LHCN-M2 (cell line): Measurements from ENCODE around the gene ZNF385C. TPM values are rescaled to one million over a fixed set of nuclear protein-coding genes. Genes with fewer than 3 reads are reported as not detected.

Source experiments
- DNase-seq: peaks from one replicate; pipeline ENCODE4 v3.0.0-alpha.2; 2012; ENCODE audit warnings: low read depth
- total RNA-seq: library from RNA; depleted of rRNA; stranded (reverse); fragments of >200 nt; gene quantifications from 2 replicates; pipeline ENCODE4 v1.2.3, GENCODE V29; 2014; rRNA removed

The ZNF385C gene
- total RNA-seq, 1 experiment from 2014 or later = not detected

DNA sequence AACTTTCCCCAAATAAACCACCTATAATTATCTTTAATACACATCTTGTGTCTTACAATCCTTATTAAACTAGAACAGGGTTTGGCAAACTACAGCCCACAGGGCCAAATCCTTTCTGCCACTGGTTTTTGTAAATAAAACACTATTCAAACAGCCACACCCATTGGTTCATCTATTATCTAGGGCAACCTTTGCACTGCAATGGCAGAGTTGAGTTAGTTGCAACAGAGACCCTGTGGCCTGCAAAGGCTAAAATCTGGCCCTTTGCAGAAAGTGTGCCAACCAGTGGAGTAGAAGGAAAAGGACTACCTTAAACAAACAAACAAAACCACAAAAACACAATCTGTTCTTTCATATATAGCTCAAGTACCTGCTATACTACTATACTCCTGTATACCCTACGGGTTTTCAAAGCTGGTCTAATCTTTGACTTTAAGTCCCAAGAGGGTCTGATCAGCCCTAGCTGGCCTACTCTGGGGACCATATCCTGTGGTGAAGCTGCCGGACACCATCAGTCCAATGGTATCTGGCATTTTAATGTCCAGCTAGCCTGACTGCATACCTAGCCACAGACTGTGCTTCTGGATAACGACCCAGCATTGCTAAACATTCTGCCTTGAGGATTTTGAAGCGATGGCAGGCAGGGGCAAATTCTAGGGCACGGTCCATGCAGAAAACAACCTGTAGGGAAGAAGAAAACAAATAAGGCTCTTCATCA lies 108.4 kb downstream of the ZNF385C start:
- DNase-seq = no peak

DNA sequence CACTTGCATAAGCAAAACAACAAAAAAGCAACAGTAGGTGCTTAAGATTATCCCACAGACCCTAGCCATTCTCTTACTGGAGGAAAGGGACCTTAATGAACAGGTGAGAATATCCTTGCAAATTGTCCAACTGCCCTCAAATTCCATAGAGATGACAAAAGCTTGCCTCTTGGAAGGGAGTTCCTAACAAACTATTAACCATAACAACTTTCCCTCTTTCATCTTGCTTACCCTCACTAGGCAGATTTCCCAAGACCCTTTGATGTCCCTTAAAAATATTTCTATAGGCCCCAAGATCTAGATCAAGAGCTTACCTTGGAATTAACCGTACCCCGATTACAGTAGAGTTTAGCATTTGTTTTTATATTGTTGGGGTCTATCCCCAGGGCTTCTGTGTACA lies 109.9 kb downstream of the ZNF385C start:
- no peak for DNase-seq

DNA sequence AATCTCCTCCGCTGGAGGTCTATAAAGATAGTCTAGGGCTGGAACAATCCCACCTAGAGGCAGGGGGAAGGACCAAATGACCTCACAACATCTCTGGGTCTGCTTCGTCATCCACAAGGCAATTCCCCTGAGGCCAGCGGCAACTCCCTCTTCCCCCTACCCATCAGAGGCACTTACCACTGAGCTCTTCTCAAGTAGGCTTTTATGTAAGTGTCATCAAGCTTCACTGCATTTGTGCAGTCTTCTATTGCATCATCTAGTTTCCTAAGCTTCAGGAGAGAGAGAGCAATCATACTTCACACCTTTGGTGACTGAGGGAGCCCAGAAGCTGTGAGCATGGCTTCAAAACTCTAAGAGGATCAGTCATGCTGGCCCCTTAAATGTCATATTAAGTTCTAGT lies 110.6 kb downstream of the ZNF385C start:
- DNase-seq = no peak

DNA sequence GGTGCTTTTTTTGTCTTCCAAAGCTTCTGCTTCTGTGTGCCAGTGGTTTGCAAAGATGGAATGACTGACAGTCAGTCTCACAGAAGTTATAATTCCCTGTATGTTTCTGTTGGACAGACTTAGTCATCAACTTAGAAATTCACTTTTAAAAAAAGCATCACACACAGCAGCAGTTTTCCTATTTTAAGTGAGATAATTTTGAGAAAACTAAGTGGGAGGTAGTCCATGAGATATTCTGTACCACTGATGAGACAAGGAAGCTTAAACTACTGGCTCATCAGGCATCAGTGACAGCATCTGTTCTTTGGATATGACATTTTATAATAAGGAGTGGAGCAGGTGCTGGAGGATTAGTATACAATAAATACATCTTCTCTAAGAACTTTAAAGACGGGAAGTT lies 111.6 kb downstream of the ZNF385C start:
- DNase-seq = no peak

DNA sequence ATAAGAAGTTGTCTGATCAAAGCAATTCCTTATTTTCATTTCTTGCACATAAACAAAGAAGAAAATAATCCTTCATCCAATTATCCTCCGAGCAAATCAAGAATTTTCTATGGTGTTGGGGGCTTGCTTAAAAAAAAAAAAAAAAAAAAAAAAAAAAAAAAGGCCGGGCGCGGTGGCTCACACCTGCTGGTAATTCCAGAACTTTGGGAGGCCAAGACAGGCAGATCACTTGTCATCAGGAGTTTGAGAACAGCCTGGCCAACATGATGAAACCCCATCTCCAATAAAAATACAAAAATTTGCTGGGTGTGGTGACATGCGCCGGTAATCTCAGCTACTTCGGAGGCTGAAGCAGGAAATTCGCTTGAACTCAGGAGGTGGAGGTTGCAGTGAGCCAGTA lies 112.4 kb downstream of the ZNF385C start:
- DNase-seq = no peak

DNA sequence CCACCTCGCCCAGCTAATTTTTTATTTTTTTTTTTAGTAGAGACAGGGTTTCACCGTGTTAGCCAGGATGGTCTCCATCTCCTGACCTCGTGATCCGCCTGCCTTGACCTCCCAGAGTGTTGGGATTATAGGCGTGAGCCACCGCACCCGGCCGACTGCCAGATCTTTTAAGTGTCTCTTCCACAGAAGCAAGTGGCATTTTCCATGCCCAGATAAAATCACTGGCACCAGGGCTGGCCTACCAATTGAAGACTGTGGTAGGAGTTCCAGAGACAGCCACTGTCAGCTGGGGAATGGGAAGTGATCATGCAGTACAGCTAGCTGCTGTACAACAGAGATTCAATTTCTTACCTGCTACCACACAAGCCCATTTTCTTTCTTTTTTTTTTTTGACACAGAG lies 113.8 kb downstream of the ZNF385C start:
- no peak for DNase-seq

DNA sequence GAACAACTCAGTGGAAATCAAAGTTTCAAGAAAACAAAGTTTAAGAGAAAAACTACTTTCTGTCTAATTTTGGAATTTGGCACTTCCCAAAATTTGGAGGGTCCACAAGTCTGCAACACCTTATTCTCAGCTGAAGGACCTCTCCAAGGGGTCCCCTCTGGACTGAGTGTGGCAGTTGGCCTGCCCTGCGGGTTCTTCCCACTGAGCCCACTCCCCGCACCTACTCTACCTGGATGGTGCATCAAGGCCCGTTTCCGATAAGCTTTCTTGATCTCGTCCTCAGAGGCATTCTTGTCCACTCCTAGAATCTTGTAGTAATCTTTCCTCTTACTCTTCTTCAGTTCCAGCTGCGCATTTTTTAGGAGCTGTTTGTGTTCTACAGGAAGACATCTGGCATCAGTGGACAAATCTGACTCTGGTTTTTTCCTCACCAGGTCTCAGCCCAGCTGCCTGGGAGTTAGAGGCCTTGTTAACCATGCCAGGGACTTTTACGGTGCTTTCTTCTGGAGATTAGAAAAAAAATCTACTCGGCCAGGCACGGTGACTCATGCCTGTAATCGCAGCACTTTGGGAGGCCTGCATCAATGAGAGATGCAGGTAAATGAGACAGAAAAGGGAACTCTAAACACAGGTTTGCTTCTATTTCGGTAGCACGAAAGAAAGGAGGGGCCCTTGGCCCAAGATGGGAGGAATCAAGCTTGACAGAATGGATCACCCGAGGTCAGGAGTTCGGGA lies 116.1 kb downstream of the ZNF385C start:
- no peak for DNase-seq

DNA sequence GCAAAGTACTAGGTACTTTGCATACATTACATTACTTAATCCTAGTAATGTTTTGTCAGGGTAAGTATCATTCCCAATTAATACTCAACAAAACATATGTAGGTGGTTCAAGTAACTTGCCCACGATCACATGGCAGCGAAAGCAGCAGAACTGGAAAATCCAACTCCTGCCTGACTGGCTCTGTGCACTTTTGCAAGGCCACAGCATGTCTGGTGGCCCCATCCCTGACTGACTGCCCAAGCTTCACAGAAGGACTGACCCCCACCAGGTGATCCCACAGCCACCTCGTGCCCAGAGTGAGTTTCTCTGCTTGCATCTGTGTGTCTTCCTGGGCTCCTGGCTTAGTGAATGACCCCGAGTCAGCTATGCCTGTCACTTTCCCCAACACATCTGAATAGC lies 120.3 kb downstream of the ZNF385C start:
- no peak for DNase-seq

DNA sequence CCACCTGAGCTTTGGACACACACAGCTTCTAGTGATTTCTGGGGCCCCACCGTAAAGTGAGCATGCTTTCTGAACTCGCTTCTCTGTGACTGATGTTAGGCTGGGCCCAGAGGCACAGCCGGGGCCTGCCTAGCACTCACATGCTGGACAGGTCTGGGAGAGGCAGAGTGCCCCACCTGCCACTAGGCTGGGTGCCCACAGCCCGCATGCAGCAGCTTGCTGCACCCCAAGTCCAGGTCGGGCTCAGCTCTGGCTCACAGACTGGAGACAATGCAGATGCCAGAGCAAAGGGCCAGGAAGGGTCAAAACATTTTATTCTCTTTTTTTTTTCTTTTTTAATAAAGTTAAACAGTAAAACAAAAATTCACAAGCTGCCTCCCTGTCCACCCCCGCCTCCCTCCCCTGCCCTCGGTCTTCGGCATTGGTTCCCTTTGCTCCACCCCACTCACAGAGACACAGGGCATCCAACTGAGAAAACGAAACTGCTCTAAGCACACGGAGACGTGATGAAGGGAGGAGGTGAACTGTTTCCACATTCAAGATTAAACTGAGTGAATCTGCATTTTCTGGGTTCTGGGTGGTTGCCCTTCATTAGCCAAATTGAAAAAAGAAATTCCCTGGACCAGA lies 122.0 kb downstream of the ZNF385C start:
- DNase-seq = no peak

Other genes starting within 250 kb of the ZNF385C start
- 21.8 and 22.5 TPM in 2 replicates for gene KLHL11, start 233.1 kb downstream of the ZNF385C start, total RNA-seq
- 181 and 184 TPM in 2 replicates for gene ACLY, start 179.5 kb downstream of the ZNF385C start, total RNA-seq
- gene ODAD4, start 167.9 kb downstream of the ZNF385C start, total RNA-seq = 0.19 and 0.86 TPM in 2 replicates
- gene CNP, start 131.7 kb downstream of the ZNF385C start, total RNA-seq = 61.6 and 75.1 TPM in 2 replicates
- 67.5 and 83.1 TPM in 2 replicates for gene DNAJC7, start 81.0 kb downstream of the ZNF385C start, total RNA-seq
- 41.2 and 48.5 TPM in 2 replicates for gene NKIRAS2, start 78.4 kb downstream of the ZNF385C start, total RNA-seq
- 0.29 TPM in 1 of 2 replicates, not detected in the other for gene C17orf113, start 47.9 kb downstream of the ZNF385C start, total RNA-seq
- gene DHX58, start 14.2 kb upstream of the ZNF385C start, total RNA-seq = 5.3 and 8.0 TPM in 2 replicates
- 14.5 and 22.2 TPM in 2 replicates for gene KAT2A, start 22.9 kb upstream of the ZNF385C start, total RNA-seq
- gene HSPB9, start 24.3 kb upstream of the ZNF385C start, total RNA-seq = not detected in 2 replicates
- gene RAB5C, start 56.5 kb upstream of the ZNF385C start, total RNA-seq = 111 and 139 TPM in 2 replicates
- under 0.01 TPM in 1 of 2 replicates, not detected in the other for gene KCNH4, start 82.7 kb upstream of the ZNF385C start, total RNA-seq
- gene HCRT, start 87.0 kb upstream of the ZNF385C start, total RNA-seq = not detected in 2 replicates
- gene GHDC, start 96.0 kb upstream of the ZNF385C start, total RNA-seq = 14.6 and 16.8 TPM in 2 replicates
- gene STAT5B, start 177.9 kb upstream of the ZNF385C start, total RNA-seq = 12.6 and 14.2 TPM in 2 replicates
- gene STAT5A, start 190.0 kb upstream of the ZNF385C start, total RNA-seq = 4.5 and 5.2 TPM in 2 replicates